SIG-M5 treated with dmso at 0.1 percent for 504 hours (cell line): Measurements from ENCODE around the gene NTM.
"Not testable (repeated sequence)": the region's sequence is repeated elsewhere in the genome, so short reads cannot be mapped to it uniquely, and the experiment has no call there.

Experiments used
- DNase-seq: peaks from one replicate; lab custom pipeline; 2025; ENCODE audit not compliant: unreplicated experiment; lab: John Stamatoyannopoulos, UW

The NTM gene

GRCh38 chr11:131663405-131664200 lies 293.2 kb downstream of the NTM start:
- no peak for DNase-seq

- DNase-seq, result no peak
Measured at GRCh38 chr11:131664293-131664692, 293.9 kb downstream of the NTM start.

GRCh38 chr11:131664816-131665215 lies 294.4 kb downstream of the NTM start:
- DNase-seq, result no peak

GRCh38 chr11:131665344-131665968 lies 295.0 kb downstream of the NTM start:
- no peak for DNase-seq

GRCh38 chr11:131666006-131666405 lies 295.6 kb downstream of the NTM start:
- no peak for DNase-seq

- no peak for DNase-seq
Measured at GRCh38 chr11:131666617-131667016, 296.2 kb downstream of the NTM start.

GRCh38 chr11:131667566-131667965 lies 297.2 kb downstream of the NTM start:
- DNase-seq, result no peak

- peak; percentile 12 for DNase-seq
Measured at GRCh38 chr11:131668500-131669400, 298.3 kb downstream of the NTM start.

GRCh38 chr11:131669401-131669780 lies 299.0 kb downstream of the NTM start:
- no peak for DNase-seq

- DNase-seq, result no peak
Measured at GRCh38 chr11:131670876-131671275, 300.5 kb downstream of the NTM start.

GRCh38 chr11:131671320-131671719 lies 300.9 kb downstream of the NTM start:
- DNase-seq, result no peak

- no peak for DNase-seq
Measured at GRCh38 chr11:131671734-131672133, 301.3 kb downstream of the NTM start.

- DNase-seq, result no peak
Measured at GRCh38 chr11:131672191-131672590, 301.8 kb downstream of the NTM start.

- DNase-seq, result peak; percentile 36
Measured at GRCh38 chr11:131674051-131674755, 303.8 kb downstream of the NTM start.

GRCh38 chr11:131675121-131675888 lies 304.9 kb downstream of the NTM start:
- no peak for DNase-seq

GRCh38 chr11:131677828-131678470 lies 307.5 kb downstream of the NTM start:
- DNase-seq, result no peak

GRCh38 chr11:131678658-131679340 lies 308.4 kb downstream of the NTM start:
- DNase-seq, result no peak

GRCh38 chr11:131680448-131680847 lies 310.0 kb downstream of the NTM start:
- DNase-seq, result not testable (repeated sequence)

- no peak for DNase-seq
Measured at GRCh38 chr11:131681920-131682319, 311.5 kb downstream of the NTM start.
